Skeletal muscle satellite cell (primary cell): Measurements from ENCODE around the gene PITPNM3.

ENCODE experiments used
- H3K27me3 ChIP-seq: 2 replicates; pipeline ENCODE4 v1.7.0; 2013; ENCODE audit warnings: low read length; ENCODE audit not compliant: control insufficient read depth, insufficient read depth
- H3K36me3 ChIP-seq: 2 replicates; pipeline ENCODE4 v1.7.0; 2013; ENCODE audit warnings: mild to moderate bottlenecking, control low read depth, low read length; ENCODE audit not compliant: insufficient read depth
- H3K4me1 ChIP-seq: 2 replicates; pipeline ENCODE4 v1.7.0; 2013; ENCODE audit warnings: low read length; ENCODE audit not compliant: control insufficient read depth, insufficient read depth
- H3K4me2 ChIP-seq: 2 replicates; pipeline ENCODE4 v1.7.0; 2013; ENCODE audit warnings: mild to moderate bottlenecking, low read length
- H3K4me3 ChIP-seq: 2 replicates; pipeline ENCODE4 v1.7.0; 2013; ENCODE audit warnings: low read length
- H3K9ac ChIP-seq: 2 replicates; pipeline ENCODE4 v1.7.0; 2013; ENCODE audit warnings: mild to moderate bottlenecking, low read depth, low read length, moderate library complexity
- H3K9me3 ChIP-seq: replicated peaks from 2 replicates; pipeline ENCODE4 v1.7.0; 2013; ENCODE audit warnings: mild to moderate bottlenecking, control low read depth, low read length

PITPNM3 gene

DNA sequence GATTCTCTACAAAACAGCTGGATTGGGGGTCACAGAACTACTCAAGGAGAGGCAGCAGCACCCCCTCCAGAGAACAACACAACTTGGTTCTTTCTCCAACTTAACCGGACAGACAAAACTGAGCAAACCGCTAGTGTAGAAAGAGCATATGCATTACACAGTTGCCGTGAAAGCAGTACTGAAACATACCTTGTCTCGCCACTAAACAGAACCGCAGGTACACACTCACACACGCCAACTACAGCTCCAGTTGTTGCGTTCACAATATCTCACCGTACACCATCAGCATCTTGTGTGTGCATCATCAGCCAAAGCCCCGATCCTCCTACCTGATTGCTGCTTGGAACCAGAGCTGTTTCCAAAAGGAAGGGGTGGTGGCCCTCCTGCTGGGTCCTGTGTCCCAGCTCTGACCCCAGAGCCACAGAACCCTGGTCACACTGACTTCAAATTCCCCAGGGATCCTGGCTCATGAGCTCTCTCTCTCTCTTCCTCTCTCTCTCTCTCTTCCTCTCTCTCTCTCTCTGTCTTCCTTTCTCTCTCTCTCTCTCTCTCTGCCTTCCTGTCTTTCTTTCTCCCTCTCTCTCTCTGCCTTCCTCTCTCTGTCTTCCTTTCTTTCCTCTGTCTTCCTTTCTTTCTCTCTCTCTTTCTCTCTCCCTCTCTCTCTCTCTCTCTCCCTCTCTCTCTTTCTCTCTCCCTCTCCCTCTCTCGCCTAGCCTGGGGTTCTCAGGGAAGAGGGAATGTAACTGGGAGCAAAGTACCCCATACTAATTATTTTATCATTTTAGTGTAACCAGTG lies 103.7 kb downstream of the PITPNM3 start:
- Histone ChIP-seq H3K27me3 (no peaks in the 10 kb centered on the region), H3K4me1 (peaks cover 8% of the 10 kb centered on the region), H3K9me3 (no peaks in the 10 kb centered on the region), H3K36me3 (peaks cover 3% of the 10 kb centered on the region), H3K4me3 (no peak overlapping the region), H3K4me2 (no peak overlapping the region), H3K9ac (no peak overlapping the region)

DNA sequence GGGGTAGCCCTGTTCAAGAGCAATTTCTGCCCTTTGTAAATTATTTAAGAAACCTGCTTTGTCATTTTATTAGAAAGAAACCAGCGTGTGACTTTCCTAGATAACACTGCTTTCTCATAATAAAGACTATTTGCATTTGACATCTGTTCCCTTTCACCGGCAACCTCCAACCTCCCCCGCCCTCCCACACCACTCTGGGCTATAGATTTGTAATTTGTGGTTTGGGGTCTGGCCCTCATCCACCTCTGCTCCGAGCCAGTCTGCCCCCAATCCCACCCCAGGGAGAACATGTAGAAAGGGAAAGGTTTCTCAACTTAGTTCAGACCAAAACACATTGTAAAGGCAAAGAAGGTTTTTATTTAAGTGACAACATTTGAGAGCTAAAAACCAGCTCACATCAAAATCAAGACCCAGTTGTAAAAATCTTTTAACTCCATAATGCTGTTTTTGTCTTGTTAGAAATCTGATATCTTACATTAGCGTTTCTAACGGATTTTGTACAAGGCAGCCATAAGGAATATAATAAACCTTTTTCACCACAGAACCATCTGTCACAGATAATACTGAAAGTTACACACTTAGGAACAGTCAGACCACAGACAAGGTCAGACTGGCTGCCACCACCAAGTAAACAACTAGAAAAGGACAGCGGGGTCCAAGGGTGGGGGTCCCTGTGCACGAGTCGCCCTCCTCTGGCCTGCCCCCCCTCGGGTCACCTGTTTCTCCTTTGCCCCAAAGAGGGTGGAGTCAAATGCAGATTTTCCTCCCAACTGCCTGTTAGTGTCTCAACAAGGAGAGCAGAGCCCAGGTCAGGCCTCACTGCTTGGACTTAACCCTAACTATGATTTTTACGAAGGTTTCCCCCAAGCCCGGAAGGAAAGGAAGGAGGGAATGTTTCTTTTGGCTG lies 105.2 kb downstream of the PITPNM3 start:
- H3K4me1 ChIP-seq, result no peaks in the 10 kb centered on the region
- H3K27me3 ChIP-seq, result no peaks in the 10 kb centered on the region
- no peak overlapping the region for H3K4me2 ChIP-seq
- peaks cover 9% of the 10 kb centered on the region for H3K36me3 ChIP-seq
- H3K9ac ChIP-seq, result no peak overlapping the region
- H3K4me3 ChIP-seq, result no peak overlapping the region
- H3K9me3 ChIP-seq, result no peaks in the 10 kb centered on the region

DNA sequence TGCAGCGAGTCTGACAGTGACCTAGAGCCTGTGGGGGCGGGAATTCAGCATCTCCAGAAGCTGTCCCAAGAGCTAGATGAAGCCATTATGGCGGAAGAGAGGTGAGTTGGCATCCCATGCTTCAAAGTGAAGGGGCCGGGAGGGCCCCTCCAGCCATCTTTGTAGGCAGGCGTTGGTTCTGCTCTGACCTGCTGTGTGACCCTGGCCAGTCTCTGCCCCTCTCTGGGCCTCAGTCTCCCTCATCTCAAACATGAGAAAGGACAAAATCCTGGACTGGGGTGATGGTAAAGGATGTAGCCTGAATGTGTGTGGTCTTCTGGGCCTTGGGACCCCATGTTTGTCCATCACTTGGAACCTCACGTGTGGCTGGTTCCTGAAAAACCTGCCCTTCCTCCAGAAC lies 107.0 kb downstream of the PITPNM3 start:
- Histone ChIP-seq H3K36me3 (peaks cover 10% of the 10 kb centered on the region), H3K4me2 (no peak overlapping the region), H3K27me3 (no peaks in the 10 kb centered on the region), H3K4me1 (peaks cover 12% of the 10 kb centered on the region), H3K4me3 (no peak overlapping the region), H3K9me3 (no peaks in the 10 kb centered on the region), H3K9ac (no peak overlapping the region)

DNA sequence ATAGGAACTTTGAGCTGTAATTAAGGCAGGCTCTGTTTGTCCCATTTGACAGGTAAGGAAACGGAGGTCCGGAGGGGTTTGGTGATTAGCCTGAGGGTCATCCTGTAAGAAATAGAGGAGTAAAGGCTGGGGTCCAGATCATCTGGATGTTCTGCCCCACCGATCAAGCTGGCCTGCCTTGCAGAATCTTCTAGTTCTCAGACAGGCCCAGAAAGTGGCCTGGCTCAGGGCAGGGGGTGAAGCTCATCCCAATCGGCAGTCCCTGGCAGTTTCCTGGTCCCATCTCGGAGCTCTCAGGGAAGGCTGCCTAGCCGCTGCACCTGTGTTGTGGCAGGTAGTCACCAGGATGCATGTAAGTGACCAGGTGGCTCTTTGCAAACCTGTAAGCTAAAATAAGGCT lies 107.9 kb downstream of the PITPNM3 start:
- Histone ChIP-seq H3K9ac (no peak overlapping the region), H3K4me2 (no peak overlapping the region), H3K4me3 (no peak overlapping the region), H3K27me3 (no peaks in the 10 kb centered on the region), H3K36me3 (peaks cover 10% of the 10 kb centered on the region), H3K4me1 (peaks cover 15% of the 10 kb centered on the region), H3K9me3 (no peaks in the 10 kb centered on the region)

DNA sequence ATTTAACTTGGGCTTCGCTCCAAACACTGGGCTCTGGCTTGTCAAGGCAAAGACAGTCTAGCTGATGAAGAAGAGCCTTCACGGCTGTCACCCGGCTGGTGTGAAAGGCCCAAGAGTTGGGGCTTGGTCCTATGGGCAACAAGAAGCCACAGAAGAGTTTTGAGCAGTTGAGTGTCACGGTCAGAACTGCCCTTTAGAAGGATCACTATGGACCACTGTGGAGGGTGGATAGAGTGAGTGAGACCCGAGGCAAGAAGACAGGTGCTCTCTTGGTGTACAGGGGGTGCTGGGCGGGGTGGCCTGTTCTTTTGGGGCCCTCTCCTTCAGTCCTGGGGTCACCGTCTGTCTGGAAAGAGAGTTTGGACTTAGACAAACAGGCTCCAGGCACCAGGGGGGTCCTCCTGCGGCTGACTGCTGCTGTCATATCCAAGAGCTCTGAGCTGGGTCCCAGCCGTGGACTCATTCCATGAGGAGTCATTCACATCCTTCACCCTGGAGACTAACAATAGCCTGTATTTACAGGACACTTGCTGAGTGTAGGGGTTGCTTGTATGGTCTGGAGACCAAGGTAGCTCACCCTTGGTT lies 109.7 kb downstream of the PITPNM3 start:
- H3K9me3 ChIP-seq, result no peaks in the 10 kb centered on the region
- H3K36me3 ChIP-seq, result peaks cover 10% of the 10 kb centered on the region
- H3K4me3 ChIP-seq, result no peak overlapping the region
- no peak overlapping the region for H3K4me2 ChIP-seq
- no peak overlapping the region for H3K9ac ChIP-seq
- H3K27me3 ChIP-seq, result no peaks in the 10 kb centered on the region
- H3K4me1 ChIP-seq, result peaks cover 18% of the 10 kb centered on the region

DNA sequence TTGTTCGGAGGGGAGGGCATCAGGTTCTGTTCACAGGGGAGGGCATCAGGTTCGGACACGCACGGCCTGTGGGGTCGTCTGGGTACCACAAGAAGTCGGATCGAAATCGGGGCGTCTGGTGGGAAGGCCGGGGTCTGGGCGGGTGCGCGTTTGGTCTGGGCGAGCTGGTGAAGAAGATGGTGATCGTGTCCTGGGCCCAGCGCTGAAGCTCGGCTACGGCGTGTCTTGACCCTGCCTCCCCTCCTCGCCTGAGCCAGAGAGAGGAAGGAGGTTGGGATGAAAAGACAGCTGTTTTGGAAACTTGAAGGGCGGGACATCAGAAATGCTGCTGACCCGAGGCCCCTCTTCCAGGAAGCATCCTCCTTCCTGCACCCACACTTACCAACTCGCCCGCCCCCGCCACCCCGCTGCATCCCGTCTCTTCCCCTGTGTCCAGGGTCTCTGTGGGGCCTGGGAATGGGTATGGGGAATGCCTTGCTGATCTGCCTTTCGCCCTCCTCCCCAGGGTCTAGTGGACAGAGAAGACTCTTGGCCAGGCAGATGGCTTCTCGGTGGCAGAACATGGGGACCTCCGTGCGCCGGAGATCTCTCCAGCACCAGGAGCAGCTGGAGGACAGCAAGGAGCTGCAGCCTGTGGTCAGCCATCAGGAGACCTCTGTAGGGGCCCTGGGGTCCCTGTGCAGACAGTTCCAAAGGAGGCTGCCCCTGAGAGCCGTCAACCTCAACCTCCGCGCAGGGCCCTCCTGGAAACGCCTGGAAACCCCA lies 111.6 kb downstream of the PITPNM3 start:
- Histone ChIP-seq H3K4me3 (peak overlapping the region; percentile 90), H3K9ac (peak overlapping the region; percentile 79), H3K36me3 (peaks cover 10% of the 10 kb centered on the region), H3K4me2 (peak overlapping the region; percentile 100), H3K9me3 (no peaks in the 10 kb centered on the region), H3K4me1 (peaks cover 18% of the 10 kb centered on the region), H3K27me3 (no peaks in the 10 kb centered on the region)

DNA sequence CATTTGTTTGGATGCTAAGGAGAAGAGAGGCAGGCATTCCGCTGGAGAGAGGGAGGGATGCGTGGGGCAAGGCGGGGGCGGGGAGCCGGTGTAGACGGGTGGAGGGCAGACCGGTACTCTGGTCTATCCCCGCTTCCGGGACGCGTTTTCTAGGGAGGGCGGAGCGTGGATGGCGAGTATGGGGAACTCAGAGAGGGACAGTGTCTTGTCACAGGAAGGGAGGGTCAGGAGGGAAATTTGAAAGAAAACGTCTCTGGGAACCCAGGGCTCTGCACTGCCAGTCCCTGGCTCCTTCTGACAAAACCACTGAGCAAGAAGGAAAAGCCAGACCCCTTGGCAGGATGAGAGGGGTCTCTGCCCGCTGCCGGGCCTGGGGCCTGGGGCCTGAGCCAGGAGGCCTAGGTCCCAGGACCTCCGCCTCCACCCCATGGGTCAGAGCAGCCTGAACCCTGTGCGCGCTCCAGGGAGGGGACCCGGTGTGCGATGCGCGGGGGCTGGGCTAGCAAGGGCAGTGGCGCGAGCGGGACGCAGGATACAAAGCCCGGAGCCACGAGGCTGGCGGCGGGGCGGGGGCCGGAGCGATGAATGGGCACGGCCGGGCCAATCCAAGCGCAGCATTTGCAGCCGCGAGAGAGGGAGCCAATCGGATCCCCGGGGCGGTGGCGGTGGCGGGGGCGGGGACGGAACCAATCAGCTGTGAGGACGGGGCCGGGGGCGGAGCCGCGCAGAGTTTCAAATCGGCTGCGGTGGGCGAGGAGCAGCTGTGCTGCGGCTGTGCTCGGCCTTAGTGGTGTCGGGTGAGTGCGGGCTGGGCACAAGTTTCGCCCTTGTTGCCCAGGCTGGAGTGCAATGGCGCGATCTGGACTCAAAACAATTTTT lies 112.4 kb downstream of the PITPNM3 start, which contains the start of gene PIMREG:
Gene PIMREG, plus strand, starts transcription at position 764 of the 879 bp plus-strand sequence. CDS start 656 bp downstream, outside the sequence.
- H3K9ac ChIP-seq, result peak within 1 kb of the TSS; percentile 82
- H3K4me2 ChIP-seq, result peak within 1 kb of the TSS; percentile 100
- H3K9me3 ChIP-seq, result no peaks in the 10 kb centered on the region
- peak within 1 kb of the TSS; percentile 90 for H3K4me3 ChIP-seq
- H3K36me3 ChIP-seq, result peaks cover 7% of the 10 kb centered on the region
- H3K4me1 ChIP-seq, result peaks cover 18% of the 10 kb centered on the region
- H3K27me3 ChIP-seq, result no peaks in the 10 kb centered on the region

DNA sequence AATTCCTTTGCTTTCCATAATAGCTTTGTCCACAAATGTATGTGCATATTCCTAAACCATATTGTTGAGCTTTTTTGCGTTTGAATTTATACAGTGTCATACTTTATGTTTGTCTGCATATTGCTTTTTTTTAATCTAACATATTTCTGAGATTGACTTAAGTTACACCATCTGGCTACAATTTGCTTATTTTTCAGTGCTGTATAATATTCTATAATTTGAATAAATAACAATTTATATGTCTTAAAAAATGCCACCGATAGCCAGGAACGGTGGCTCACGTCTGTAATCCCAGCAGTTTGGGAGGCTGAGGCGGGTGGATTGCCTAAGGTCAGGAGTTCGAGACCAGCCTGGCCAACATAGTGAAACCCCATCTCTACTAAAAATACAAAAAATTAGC lies 113.6 kb downstream of the PITPNM3 start:
- Histone ChIP-seq H3K4me1 (peaks cover 18% of the 10 kb centered on the region), H3K27me3 (peaks cover 2% of the 10 kb centered on the region), H3K36me3 (peaks cover 7% of the 10 kb centered on the region), H3K4me3 (no peak overlapping the region), H3K9me3 (no peaks in the 10 kb centered on the region), H3K4me2 (no peak overlapping the region), H3K9ac (no peak overlapping the region)

DNA sequence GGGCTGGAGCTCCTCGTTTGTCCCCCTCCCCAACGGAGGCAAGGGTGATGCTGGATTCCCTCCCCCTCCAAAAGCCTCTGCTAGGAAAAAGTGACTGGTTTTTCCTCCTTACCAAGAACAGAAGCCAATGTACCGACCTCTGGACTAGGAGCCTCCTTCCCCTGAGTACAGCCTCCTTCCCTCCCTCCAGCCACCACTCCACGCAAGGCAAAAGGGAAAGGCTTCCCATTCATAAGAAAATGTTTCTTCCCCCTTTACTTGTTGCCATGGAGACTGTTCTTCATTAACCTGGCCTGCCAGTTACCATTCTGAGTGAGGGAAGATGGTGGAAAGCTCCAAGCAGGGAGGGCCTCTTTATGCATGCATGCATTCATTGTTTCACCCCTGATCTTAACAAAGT lies 116.4 kb downstream of the PITPNM3 start:
- no peaks in the 10 kb centered on the region for H3K9me3 ChIP-seq
- H3K36me3 ChIP-seq, result no peaks in the 10 kb centered on the region
- no peak overlapping the region for H3K4me2 ChIP-seq
- peaks cover 16% of the 10 kb centered on the region for H3K27me3 ChIP-seq
- H3K9ac ChIP-seq, result no peak overlapping the region
- peaks cover 12% of the 10 kb centered on the region for H3K4me1 ChIP-seq
- H3K4me3 ChIP-seq, result no peak overlapping the region

DNA sequence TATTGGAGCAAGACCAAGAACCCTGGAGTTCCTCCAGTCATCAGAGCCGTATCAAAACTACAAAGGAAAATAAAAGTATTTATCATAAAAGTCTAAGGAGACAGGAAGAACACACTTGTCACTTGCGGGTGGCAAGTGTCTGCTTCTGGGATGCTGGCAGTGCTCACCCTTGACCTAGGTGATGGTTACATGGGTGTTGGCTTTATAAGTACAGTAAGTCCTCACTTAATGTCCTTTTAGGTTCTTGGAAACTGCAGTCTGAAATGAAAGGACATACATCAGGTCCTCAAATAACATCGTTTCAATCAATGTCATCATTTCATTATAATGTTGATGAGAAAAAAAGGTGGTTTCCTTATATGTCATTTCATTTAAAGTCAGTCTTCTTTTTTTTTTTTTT lies 118.4 kb downstream of the PITPNM3 start:
- Histone ChIP-seq H3K9ac (no peak overlapping the region), H3K4me3 (no peak overlapping the region), H3K27me3 (peaks cover 16% of the 10 kb centered on the region), H3K36me3 (no peaks in the 10 kb centered on the region), H3K9me3 (no peaks in the 10 kb centered on the region), H3K4me1 (no peaks in the 10 kb centered on the region), H3K4me2 (no peak overlapping the region)
